ENCODE results near the gene LIMK1. TPM values are rescaled to one million over a fixed set of nuclear protein-coding genes. Genes with fewer than 3 reads are reported as not detected.

The LIMK1 gene
- total and polyA plus RNA-seq, 2 experiments from 2014 or later, result 13.0 to 96.5 TPM

- no peak overlapping the region for H3K4me3 ChIP-seq
- H3K79me2 ChIP-seq (replicated peaks; ENCODE audit: insufficient read depth), result no peaks in the 10 kb centered on the region
- H3K4me3 Mint-ChIP-seq, result no peak overlapping the region
- H3K9me3 Mint-ChIP-seq, result no peaks in the 10 kb centered on the region
- TF ChIP-seq REST (IDR thresholded peaks at IDR 0.05; ENCODE audit: unreplicated experiment) (no peak), EZH2 (IDR thresholded peaks at IDR 0.05; ENCODE audit: low read depth, unreplicated experiment) (no peak), STAT1 (IDR thresholded peaks at IDR 0.05; ENCODE audit: unreplicated experiment) (no peak), EZH2phosphoT487 (IDR thresholded peaks at IDR 0.05; ENCODE audit: unreplicated experiment) (no peak), CREB1 (CRISPR knock-in tag; IDR thresholded peaks at IDR 0.05; ENCODE audit: low read depth) (no peak), ZNF331 (CRISPR knock-in tag; IDR thresholded peaks at IDR 0.05; ENCODE audit: low read depth) (no peak)
- no peaks in the 10 kb centered on the region for H3K36me3 Mint-ChIP-seq (ENCODE audit: low read depth)
- DNase-seq (ENCODE audit: low spot score) (no peak), ATAC-seq (no peak)
- H3K36me3 ChIP-seq (ENCODE audit: insufficient read depth), result no peaks in the 10 kb centered on the region
- no peaks in the 10 kb centered on the region for H3K27me3 ChIP-seq (ENCODE audit: insufficient read depth)
- H3K27ac Mint-ChIP-seq, result no peak overlapping the region
- H2AFZ ChIP-seq, result no peak overlapping the region
- peaks cover 14% of the 10 kb centered on the region for H3K4me1 ChIP-seq (ENCODE audit: insufficient read depth)
- H3K4me2 ChIP-seq, result no peak overlapping the region
- no peak overlapping the region for H3K27ac ChIP-seq (ENCODE audit: low read depth)
- H3K4me1 Mint-ChIP-seq, result peaks cover 29% of the 10 kb centered on the region
- no peaks in the 10 kb centered on the region for H3F3A ChIP-seq (replicated peaks; ENCODE audit: low read depth)
- no peaks in the 10 kb centered on the region for H4K20me1 ChIP-seq (replicated peaks; ENCODE audit: insufficient read depth)
- H3K9me2 ChIP-seq (ENCODE audit: insufficient read depth), result no peaks in the 10 kb centered on the region
- H3K27me3 Mint-ChIP-seq (ENCODE audit: insufficient read depth, low read depth, poor library complexity), result peaks cover 12% of the 10 kb centered on the region
These were observed 35.7 kb upstream of the LIMK1 start for GRCh38 chr7:74047804-74048380.

GRCh38 chr7:74048999-74049599, 34.5 kb upstream of the LIMK1 start:
- Histone ChIP-seq H2AFZ (no peak overlapping the region), H3K36me3 (ENCODE audit: insufficient read depth) (no peaks in the 10 kb centered on the region), H3K4me1 (ENCODE audit: insufficient read depth) (peaks cover 10% of the 10 kb centered on the region), H3K27ac (ENCODE audit: low read depth) (no peak overlapping the region), H3K27me3 (ENCODE audit: insufficient read depth) (no peaks in the 10 kb centered on the region), H3K4me3 (no peak overlapping the region), H3K4me2 (no peak overlapping the region), H3F3A (replicated peaks; ENCODE audit: low read depth) (no peaks in the 10 kb centered on the region), H4K20me1 (replicated peaks; ENCODE audit: insufficient read depth) (no peaks in the 10 kb centered on the region), H3K9me2 (ENCODE audit: insufficient read depth) (no peaks in the 10 kb centered on the region), H3K79me2 (replicated peaks; ENCODE audit: insufficient read depth) (no peaks in the 10 kb centered on the region)
- Mint-ChIP-seq H3K27me3 (ENCODE audit: insufficient read depth, low read depth, poor library complexity) (peaks cover 10% of the 10 kb centered on the region), H3K4me3 (no peak overlapping the region), H3K27ac (no peak overlapping the region), H3K36me3 (ENCODE audit: low read depth) (no peaks in the 10 kb centered on the region), H3K4me1 (peaks cover 17% of the 10 kb centered on the region), H3K9me3 (no peaks in the 10 kb centered on the region)
- DNase-seq (ENCODE audit: low spot score), result no peak
- no peak for ATAC-seq
- TF ChIP-seq POLR2AphosphoS5 (IDR thresholded peaks at IDR 0.05; ENCODE audit: low read depth) (no peak), REST (IDR thresholded peaks at IDR 0.05; ENCODE audit: unreplicated experiment) (no peak), ZNF114 (CRISPR knock-in tag; IDR thresholded peaks at IDR 0.05) (no peak), JUNB (IDR thresholded peaks at IDR 0.05; ENCODE audit: unreplicated experiment) (no peak), EZH2phosphoT487 (IDR thresholded peaks at IDR 0.05; ENCODE audit: unreplicated experiment) (no peak), STAT1 (IDR thresholded peaks at IDR 0.05; ENCODE audit: unreplicated experiment) (no peak), NANOG (IDR thresholded peaks at IDR 0.05; ENCODE audit: borderline replicate concordance) (no peak), CREB1 (CRISPR knock-in tag; IDR thresholded peaks at IDR 0.05; ENCODE audit: low read depth) (no peak)
